NT2/D1 (cell line): ENCODE results near the gene HDDC2.

Experiments
- SUZ12 ChIP-seq: IDR thresholded peaks from 2 replicates; pipeline ENCODE4 v1.6.1; 2011; ENCODE audit not compliant: insufficient read length, insufficient read depth; ENCODE audit errors: extremely low read depth
- ZNF274 ChIP-seq: IDR thresholded peaks from 2 replicates; pipeline ENCODE4 v1.6.1; 2011; ENCODE audit warnings: mild to moderate bottlenecking, low read depth, low read length

GRCh38 chr6:125231574-125232343, 70.0 kb downstream of the HDDC2 start:
- TF ChIP-seq SUZ12 (no peak), ZNF274 (no peak)
